Hepatocyte (in vitro differentiated cells): ENCODE measurements around the gene NTSR1. TPM values are rescaled to one million over a fixed set of nuclear protein-coding genes. Genes with fewer than 3 reads are reported as not detected.

Source experiments
- DNase-seq: peaks from one replicate; pipeline ENCODE4 v3.0.0-alpha.2; 2016; ENCODE audit warnings: low spot score
- H2AFZ ChIP-seq: fragments of 200-600 bp; sonication (generic); 2 replicates; pipeline ENCODE4 v1.6.0; 2016; ENCODE audit warnings: antibody characterized with exemption, mild to moderate bottlenecking
- H3K27ac ChIP-seq: fragments of 200-600 bp; sonication (generic); 2 replicates; pipeline ENCODE4 v1.5.1; 2016; ENCODE audit warnings: mild to moderate bottlenecking
- H3K27me3 ChIP-seq: fragments of 200-600 bp; sonication (generic); 2 replicates; pipeline ENCODE4 v1.6.1; 2016
- H3K36me3 ChIP-seq: fragments of 200-600 bp; sonication (generic); replicated peaks from 2 replicates; pipeline ENCODE4 v1.5.1; 2016; ENCODE audit warnings: low read depth; ENCODE audit not compliant: insufficient read depth
- H3K4me1 ChIP-seq: fragments of 200-600 bp; sonication (generic); 2 replicates; pipeline ENCODE4 v1.5.1; 2016; ENCODE audit warnings: mild to moderate bottlenecking, moderate library complexity; ENCODE audit not compliant: insufficient read depth
- H3K4me2 ChIP-seq: fragments of 200-600 bp; sonication (generic); 2 replicates; pipeline ENCODE4 v1.6.0; 2016
- H3K4me3 ChIP-seq: fragments of 200-600 bp; sonication (generic); 2 replicates; pipeline ENCODE4 v1.5.1; 2016; ENCODE audit warnings: mild to moderate bottlenecking
- H3K79me2 ChIP-seq: fragments of 200-600 bp; sonication (generic); 2 replicates; pipeline ENCODE4 v1.6.0; 2017; ENCODE audit warnings: mild to moderate bottlenecking
- H3K9me2 ChIP-seq: fragments of 200-600 bp; sonication (generic); replicated peaks from 2 replicates; pipeline ENCODE4 v1.6.0; 2017; ENCODE audit warnings: mild to moderate bottlenecking; ENCODE audit not compliant: insufficient read depth
- H3K9me3 ChIP-seq: fragments of 200-600 bp; sonication (generic); 2 replicates; pipeline ENCODE4 v1.5.1; 2016; ENCODE audit warnings: low read depth, mild to moderate bottlenecking
- H4K20me1 ChIP-seq: fragments of 200-600 bp; sonication (generic); 2 replicates; pipeline ENCODE4 v1.6.0; 2016; ENCODE audit warnings: mild to moderate bottlenecking; ENCODE audit not compliant: insufficient read depth, poor library complexity, severe bottlenecking
- EZH2 ChIP-seq: fragments of 200-600 bp; sonication (generic); IDR thresholded peaks from 2 replicates; pipeline ENCODE4 v1.6.1; 2016; ENCODE audit warnings: antibody characterized with exemption, mild to moderate bottlenecking, borderline replicate concordance
- EZH2phosphoT487 ChIP-seq: fragments of 200-600 bp; sonication (generic); IDR thresholded peaks from one replicate; pipeline ENCODE4 v1.6.1; 2018; ENCODE audit warnings: antibody characterized with exemption, mild to moderate bottlenecking, low read depth, moderate library complexity; ENCODE audit not compliant: unreplicated experiment, severe bottlenecking
- WGBS: methylation state at CpG from one replicate; pipeline ENCODE4 v1.1.6; 2016; ENCODE audit warnings: low lambda C conversion rate; ENCODE audit errors: missing lambda C conversion rate; 5-methylcytosine and 5-hydroxymethylcytosine counted together
- polyA plus RNA-seq: library from polyadenylated mRNA; unstranded; fragments of >200 nt; fragmentation: Nextera tagmentation; extraction: Ambion mirVana; gene quantifications from 2 replicates; pipeline ENCODE4 v1.2.1, GENCODE V29; 2016
- total RNA-seq: library from RNA; depleted of rRNA; stranded (reverse); fragments of >200 nt; gene quantifications from 2 replicates; pipeline ENCODE4 v1.2.3, GENCODE V29; 2014
- TF ChIP-seq, protein P1 (sequence below): fragments of 200-600 bp; sonication (generic); IDR thresholded peaks from 2 replicates; pipeline ENCODE4 v1.5.1; 2016; ENCODE audit warnings: antibody characterized with exemption, mild to moderate bottlenecking; ENCODE audit not compliant: poor library complexity

Gene NTSR1
- total and polyA plus RNA-seq, 2 experiments from 2014 or later: 0.37 TPM; not detected in 1

DNA sequence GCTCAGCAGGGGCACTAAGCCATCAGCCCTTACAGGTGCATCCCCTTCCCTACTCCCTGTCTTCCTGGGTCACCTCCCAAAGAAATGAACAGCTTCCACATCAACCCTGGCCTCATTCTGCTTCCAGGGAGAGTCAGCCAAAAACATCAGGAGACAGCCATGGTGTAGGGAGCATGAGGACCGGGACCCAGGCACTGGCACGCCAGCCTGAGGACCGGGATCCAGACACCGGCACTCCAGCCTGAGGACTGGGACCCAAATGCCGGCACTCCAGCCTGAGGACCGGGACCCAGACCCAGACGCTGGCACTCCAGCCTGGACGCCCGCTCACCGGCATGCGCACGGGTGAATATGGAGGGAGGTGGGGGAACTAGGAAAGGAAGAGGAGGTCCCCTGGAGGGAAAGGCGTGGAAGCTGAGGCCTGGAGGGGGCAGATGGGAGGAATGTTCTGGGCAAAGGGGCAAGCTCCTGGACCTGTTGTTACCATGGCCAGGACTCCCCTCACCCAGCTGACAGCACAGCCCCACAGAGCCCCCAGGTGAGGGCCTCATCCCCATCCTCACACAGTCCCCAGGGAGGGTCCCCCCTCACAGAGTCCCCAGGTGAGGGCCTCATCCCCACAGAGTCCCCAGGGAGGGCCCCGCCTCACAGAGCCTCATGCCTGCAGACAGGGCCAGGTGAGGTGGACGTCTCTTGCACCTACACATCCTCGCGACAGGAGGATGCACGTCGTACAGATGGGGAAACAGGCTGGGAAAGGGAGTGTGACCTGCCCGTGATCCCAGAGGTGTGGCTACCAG is 61.7 kb downstream of the NTSR1 start:
- no peaks in the 10 kb centered on the region for H3K36me3 ChIP-seq
- peaks cover 17% of the 10 kb centered on the region for H3K4me1 ChIP-seq
- no peak overlapping the region for H3K4me2 ChIP-seq
- TF ChIP-seq, protein P1, sequence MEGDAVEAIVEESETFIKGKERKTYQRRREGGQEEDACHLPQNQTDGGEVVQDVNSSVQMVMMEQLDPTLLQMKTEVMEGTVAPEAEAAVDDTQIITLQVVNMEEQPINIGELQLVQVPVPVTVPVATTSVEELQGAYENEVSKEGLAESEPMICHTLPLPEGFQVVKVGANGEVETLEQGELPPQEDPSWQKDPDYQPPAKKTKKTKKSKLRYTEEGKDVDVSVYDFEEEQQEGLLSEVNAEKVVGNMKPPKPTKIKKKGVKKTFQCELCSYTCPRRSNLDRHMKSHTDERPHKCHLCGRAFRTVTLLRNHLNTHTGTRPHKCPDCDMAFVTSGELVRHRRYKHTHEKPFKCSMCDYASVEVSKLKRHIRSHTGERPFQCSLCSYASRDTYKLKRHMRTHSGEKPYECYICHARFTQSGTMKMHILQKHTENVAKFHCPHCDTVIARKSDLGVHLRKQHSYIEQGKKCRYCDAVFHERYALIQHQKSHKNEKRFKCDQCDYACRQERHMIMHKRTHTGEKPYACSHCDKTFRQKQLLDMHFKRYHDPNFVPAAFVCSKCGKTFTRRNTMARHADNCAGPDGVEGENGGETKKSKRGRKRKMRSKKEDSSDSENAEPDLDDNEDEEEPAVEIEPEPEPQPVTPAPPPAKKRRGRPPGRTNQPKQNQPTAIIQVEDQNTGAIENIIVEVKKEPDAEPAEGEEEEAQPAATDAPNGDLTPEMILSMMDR: no peak
- TF ChIP-seq EZH2phosphoT487 (no peak), EZH2 (no peak)
- no peaks in the 10 kb centered on the region for H3K27me3 ChIP-seq
- H3K27ac ChIP-seq: no peak overlapping the region
- H3K9me2 ChIP-seq: no peaks in the 10 kb centered on the region
- H3K9me3 ChIP-seq: no peaks in the 10 kb centered on the region
- no peaks in the 10 kb centered on the region for H4K20me1 ChIP-seq
- DNase-seq: no peak
- H2AFZ ChIP-seq: no peak overlapping the region
- no peaks in the 10 kb centered on the region for H3K79me2 ChIP-seq
- whole genome bisulfite sequencing: 96% methylated on average over 19 of the region's 20 CpGs
- H3K4me3 ChIP-seq: no peak overlapping the region

DNA sequence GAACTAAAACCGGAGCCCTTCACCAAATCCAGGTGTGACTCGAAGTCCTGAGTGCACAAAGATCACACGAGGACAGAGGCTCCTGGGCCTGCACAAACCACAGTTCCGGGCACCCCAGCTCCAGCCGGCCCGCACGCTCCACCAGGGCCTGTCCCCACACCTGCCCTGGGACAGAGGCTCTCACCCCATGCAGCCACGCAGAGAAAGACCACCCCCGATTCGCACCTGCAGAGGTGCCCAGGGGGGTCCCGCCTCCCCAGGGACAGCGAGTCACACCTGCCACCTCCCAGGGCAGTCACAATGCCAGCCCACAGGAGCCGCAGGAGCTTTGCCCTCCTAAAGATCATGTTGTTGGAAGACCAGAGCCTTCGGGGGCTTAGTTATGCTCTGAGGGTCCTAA is 62.3 kb downstream of the NTSR1 start:
- H3K79me2 ChIP-seq: no peaks in the 10 kb centered on the region
- H3K4me1 ChIP-seq: peaks cover 17% of the 10 kb centered on the region
- no peaks in the 10 kb centered on the region for H3K9me3 ChIP-seq
- no peak for DNase-seq
- no peaks in the 10 kb centered on the region for H3K27me3 ChIP-seq
- H4K20me1 ChIP-seq: no peaks in the 10 kb centered on the region
- no peak overlapping the region for H2AFZ ChIP-seq
- no peaks in the 10 kb centered on the region for H3K9me2 ChIP-seq
- H3K36me3 ChIP-seq: no peaks in the 10 kb centered on the region
- no peak overlapping the region for H3K4me3 ChIP-seq
- no peak for TF ChIP-seq EZH2
- TF ChIP-seq, protein P1: no peak
- no peak for TF ChIP-seq EZH2phosphoT487
- no peak overlapping the region for H3K27ac ChIP-seq
- no peak overlapping the region for H3K4me2 ChIP-seq
- 94% methylated on average over 14 of the region's 14 CpGs for WGBS

- DNase-seq: no peak
- peaks cover 12% of the 10 kb centered on the region for H3K4me1 ChIP-seq
- TF ChIP-seq, protein P1: no peak
- TF ChIP-seq EZH2phosphoT487 (no peak), EZH2 (no peak)
- H3K27me3 ChIP-seq: no peaks in the 10 kb centered on the region
- no peaks in the 10 kb centered on the region for H3K79me2 ChIP-seq
- WGBS: 89% methylated on average over 25 of the region's 25 CpGs
- H3K4me2 ChIP-seq: no peak overlapping the region
- H3K4me3 ChIP-seq: no peak overlapping the region
- no peaks in the 10 kb centered on the region for H3K36me3 ChIP-seq
- H2AFZ ChIP-seq: no peak overlapping the region
- no peak overlapping the region for H3K27ac ChIP-seq
- H3K9me2 ChIP-seq: no peaks in the 10 kb centered on the region
- no peaks in the 10 kb centered on the region for H3K9me3 ChIP-seq
- H4K20me1 ChIP-seq: no peaks in the 10 kb centered on the region
Measured at GRCh38 chr20:62771396-62772102, 62.9 kb downstream of the NTSR1 start.
